LHCN-M2 (cell line): ENCODE measurements around the gene TOR2A. TPM values are rescaled to one million over a fixed set of nuclear protein-coding genes. Genes with fewer than 3 reads are reported as not detected.
A peak's percentile ranks its signal among the peaks of the same experiment; 100 is the strongest.

Experiments
- DNase-seq: peaks from one replicate; pipeline ENCODE4 v3.0.0-alpha.2; 2012; ENCODE audit warnings: low read depth
- total RNA-seq: library from RNA; depleted of rRNA; stranded (reverse); fragments of >200 nt; gene quantifications from 2 replicates; pipeline ENCODE4 v1.2.3, GENCODE V29; 2014; rRNA removed

TOR2A gene
- total RNA-seq, 1 experiment from 2014 or later, result 10.4 TPM

DNA sequence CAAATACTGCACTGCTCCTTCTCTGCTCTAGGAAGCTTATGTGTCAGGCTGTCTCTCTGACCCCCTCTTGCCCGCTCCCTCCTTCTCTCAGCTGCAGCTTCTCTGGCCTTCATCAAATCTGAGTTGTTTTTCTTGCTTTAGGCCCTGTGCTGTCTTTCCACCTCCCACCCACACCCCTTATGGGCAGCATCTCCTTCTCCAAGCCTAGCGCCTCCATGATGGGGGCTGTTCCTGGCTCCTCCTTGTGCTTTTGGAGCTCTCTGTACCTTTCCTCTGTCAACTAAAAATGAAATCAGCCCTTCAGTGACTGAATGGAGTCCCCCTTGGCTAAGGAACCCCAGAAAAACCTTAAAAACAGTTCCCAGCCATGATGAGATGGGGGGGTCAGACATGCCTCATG is 35.0 kb downstream of the TOR2A start:
- DNase-seq, result no peak

DNA sequence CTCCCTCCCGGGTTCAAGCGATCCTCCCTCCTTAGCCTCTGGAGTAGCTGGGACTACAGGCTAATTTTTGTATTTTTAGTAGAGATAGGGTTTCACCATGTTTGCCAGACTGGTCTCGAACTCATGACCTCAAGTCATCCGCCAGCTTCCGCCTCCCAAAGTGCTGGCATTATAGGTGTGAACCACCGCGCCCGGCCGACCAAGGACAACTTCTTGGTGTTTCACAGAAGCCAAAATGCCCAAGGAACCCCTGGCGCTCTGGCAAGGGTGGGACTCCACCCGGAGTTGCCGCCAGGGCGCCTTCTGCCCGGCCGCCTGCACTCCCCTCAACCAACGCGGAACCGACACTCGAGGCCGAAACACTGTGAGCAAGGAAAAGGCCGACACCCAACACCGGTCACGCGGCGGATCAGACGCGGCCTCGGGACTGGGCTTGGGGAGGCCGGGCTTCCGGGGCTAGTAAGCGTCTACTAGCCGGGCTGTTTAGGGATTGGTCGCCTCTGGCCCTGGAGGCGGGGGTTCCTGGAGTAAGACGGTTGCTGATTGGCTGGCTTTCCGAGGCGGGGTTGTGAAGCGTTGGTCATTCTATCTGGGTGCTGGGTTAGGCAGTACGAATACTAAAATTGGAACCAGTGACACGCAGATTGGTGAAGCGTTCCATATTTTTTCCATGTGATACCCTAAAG is 36.0 kb downstream of the TOR2A start:
- DNase-seq, result peak; percentile 88

- no peak for DNase-seq
These were observed 36.7 kb downstream of the TOR2A start for GRCh38 chr9:127698386-127698785.

- DNase-seq, result no peak
These were observed 37.5 kb downstream of the TOR2A start for GRCh38 chr9:127697575-127697974.

GRCh38 chr9:127694890-127695720 is 40.0 kb downstream of the TOR2A start:
- no peak for DNase-seq

GRCh38 chr9:127693697-127694096 is 41.4 kb downstream of the TOR2A start:
- no peak for DNase-seq

DNA sequence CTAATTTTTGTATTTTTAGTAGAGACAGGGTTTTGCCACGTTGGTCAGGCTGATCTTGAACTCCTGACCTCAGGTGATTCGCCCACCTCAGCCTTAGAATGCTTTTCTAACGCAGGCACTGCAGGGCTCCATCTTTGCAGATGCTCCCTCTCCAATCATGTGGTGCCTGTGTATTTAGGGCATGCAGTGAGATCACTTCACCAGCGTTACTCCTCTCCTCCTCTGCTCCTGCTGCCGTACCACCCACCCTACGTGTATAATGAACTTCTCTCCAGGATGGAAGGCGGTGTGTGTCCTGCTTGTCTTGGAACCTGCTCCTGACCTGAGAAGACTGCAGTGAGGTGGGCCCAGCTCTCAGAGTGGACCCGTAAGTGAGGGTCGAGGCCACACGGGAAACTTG is 42.0 kb downstream of the TOR2A start:
- DNase-seq, result no peak

- DNase-seq, result no peak
These were observed 43.0 kb downstream of the TOR2A start for GRCh38 chr9:127692071-127692470.

DNA sequence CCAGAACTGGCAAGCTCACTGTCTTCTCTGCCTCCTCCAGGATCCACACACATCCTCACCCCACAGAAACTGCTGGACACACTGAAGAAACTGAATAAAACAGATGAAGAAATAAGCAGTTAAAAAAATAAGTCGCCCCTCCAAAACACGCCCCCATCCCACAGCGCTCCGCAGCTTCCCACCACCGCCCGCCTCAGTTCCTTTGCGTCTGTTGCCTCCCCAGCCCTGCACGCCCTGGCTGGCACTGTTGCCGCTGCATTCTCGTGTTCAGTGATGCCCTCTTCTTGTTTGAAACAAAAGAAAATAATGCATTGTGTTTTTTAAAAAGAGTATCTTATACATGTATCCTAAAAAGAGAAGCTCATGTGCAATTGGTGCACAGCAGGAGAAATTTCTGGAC is 44.4 kb downstream of the TOR2A start:
- no peak for DNase-seq

- DNase-seq, result no peak
These were observed 45.6 kb downstream of the TOR2A start for GRCh38 chr9:127689329-127690000.

GRCh38 chr9:127686461-127687393 is 48.4 kb downstream of the TOR2A start:
- DNase-seq, result no peak

- DNase-seq, result peak; percentile 80
These were observed 50.5 kb downstream of the TOR2A start for GRCh38 chr9:127684576-127684975.

DNA sequence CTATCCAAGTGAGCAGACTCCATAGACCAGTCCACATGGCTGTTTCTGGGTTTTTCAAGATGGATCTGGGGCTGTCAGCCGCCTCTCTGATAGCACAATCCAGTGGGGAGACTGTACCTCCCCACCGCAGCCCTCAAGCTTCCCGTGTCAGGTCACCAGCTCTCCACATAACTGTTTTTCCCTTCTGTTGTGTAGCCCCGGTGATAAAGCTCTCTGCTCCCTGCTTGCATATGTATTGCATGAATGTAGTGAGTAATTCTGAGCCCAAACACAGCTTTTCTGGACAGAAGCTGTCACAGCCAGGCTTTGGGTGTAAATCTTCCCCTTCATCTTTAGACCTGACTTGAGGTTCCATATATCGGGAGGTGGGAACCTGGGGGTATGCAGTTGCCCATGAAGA is 51.4 kb downstream of the TOR2A start:
- peak; percentile 57 for DNase-seq

GRCh38 chr9:127682351-127683136 is 52.5 kb downstream of the TOR2A start:
- no peak for DNase-seq

Other genes starting within 250 kb of the TOR2A start
- 40.4 and 98.0 TPM in 2 replicates for gene STXBP1, start 123.0 kb downstream of the TOR2A start, total RNA-seq
- gene CFAP157, start 28.3 kb downstream of the TOR2A start, total RNA-seq, result not detected in 2 replicates
- gene PTRH1, start 19.6 kb downstream of the TOR2A start, total RNA-seq, result 23.9 and 28.8 TPM in 2 replicates
- not detected in 2 replicates for gene TTC16, start 19.2 kb downstream of the TOR2A start, total RNA-seq
- not detected in 2 replicates for gene SH2D3C, start 43.4 kb upstream of the TOR2A start, total RNA-seq
- 36.6 and 37.0 TPM in 2 replicates for gene CDK9, start 50.7 kb upstream of the TOR2A start, total RNA-seq
- gene FPGS, start 67.6 kb upstream of the TOR2A start, total RNA-seq, result 94.1 and 104 TPM in 2 replicates
- gene ENG, start 119.4 kb upstream of the TOR2A start, total RNA-seq, result 47.5 and 48.3 TPM in 2 replicates
- 75.1 and 85.0 TPM in 2 replicates for gene AK1, start 142.4 kb upstream of the TOR2A start, total RNA-seq
- gene ST6GALNAC6, start 164.3 kb upstream of the TOR2A start, total RNA-seq, result 105 and 110 TPM in 2 replicates
- gene ST6GALNAC4, start 181.7 kb upstream of the TOR2A start, total RNA-seq, result 41.6 and 50.9 TPM in 2 replicates
- gene PIP5KL1, start 195.5 kb upstream of the TOR2A start, total RNA-seq, result 2.0 and 2.6 TPM in 2 replicates
- gene DPM2, start 202.6 kb upstream of the TOR2A start, total RNA-seq, result 29.0 and 29.5 TPM in 2 replicates
- 4.8 and 12.2 TPM in 2 replicates for gene EEIG1, start 245.7 kb upstream of the TOR2A start, total RNA-seq